SK-N-SH (cell line): ENCODE results near the gene TMEM131L. TPM values are rescaled to one million over a fixed set of nuclear protein-coding genes. Genes with fewer than 3 reads are reported as not detected.

Experiments used
- CHD2 ChIP-seq: fragments of 150-350 bp; IDR thresholded peaks from 2 replicates; pipeline ENCODE4 v1.6.1; 2018; ENCODE audit warnings: low read length; ENCODE audit not compliant: partially characterized antibody
- ELF1 ChIP-seq: IDR thresholded peaks from 2 replicates; pipeline ENCODE4 v1.4.0; 2012
- EP300 ChIP-seq, 2 experiments: IDR thresholded peaks; 2 replicates each; pipeline versions ENCODE4 v1.4.0 to v1.6.1; 2012; ENCODE audit warnings: borderline replicate concordance in 1 of 2, low read depth in 1 of 2, low read length in 1 of 2
- FOXJ3 ChIP-seq: sonication (generic); formaldehyde crosslinking; IDR thresholded peaks from 2 replicates; pipeline ENCODE4 v1.5.1; 2020; ENCODE audit warnings: mild to moderate bottlenecking, missing genetic modification reagents
- FOXM1 ChIP-seq: IDR thresholded peaks from 2 replicates; pipeline ENCODE4 v1.4.0; 2012; ENCODE audit warnings: low read depth, mild to moderate bottlenecking
- GABPA ChIP-seq: IDR thresholded peaks from 2 replicates; pipeline ENCODE4 v1.4.0; 2012; ENCODE audit warnings: low read depth, mild to moderate bottlenecking
- GATA2 ChIP-seq: sonication (generic); formaldehyde crosslinking; IDR thresholded peaks from 2 replicates; pipeline ENCODE4 v1.5.0; 2020; ENCODE audit warnings: mild to moderate bottlenecking, missing genetic modification reagents
- IRF3 ChIP-seq: fragments of 150-350 bp; IDR thresholded peaks from 2 replicates; pipeline ENCODE4 v1.6.1; 2016; ENCODE audit warnings: mild to moderate bottlenecking, low read depth, low read length
- MAX ChIP-seq: IDR thresholded peaks from 2 replicates; pipeline ENCODE4 v1.4.0; 2012; ENCODE audit warnings: low read depth
- MEF2A ChIP-seq: IDR thresholded peaks from 2 replicates; pipeline ENCODE4 v1.4.0; 2012; ENCODE audit warnings: low read depth, borderline replicate concordance
- NFIC ChIP-seq: IDR thresholded peaks from 2 replicates; pipeline ENCODE4 v1.4.0; 2012; ENCODE audit warnings: borderline replicate concordance
- NRF1 ChIP-seq: IDR thresholded peaks from 2 replicates; pipeline ENCODE4 v1.6.1; 2012; ENCODE audit warnings: low read depth, mild to moderate bottlenecking, low read length
- PBX3 ChIP-seq: IDR thresholded peaks from 2 replicates; pipeline ENCODE4; 2012
- POLR2AphosphoS5 ChIP-seq: IDR thresholded peaks from 2 replicates; pipeline ENCODE4 v1.6.1; 2012; ENCODE audit warnings: low read depth, low read length
- RCOR1 ChIP-seq: fragments of 150-350 bp; IDR thresholded peaks from 2 replicates; pipeline ENCODE4 v1.6.1; 2017; ENCODE audit warnings: antibody characterized with exemption, low read length
- REST ChIP-seq: IDR thresholded peaks from 2 replicates; pipeline ENCODE4 v1.6.1; 2012; ENCODE audit warnings: mild to moderate bottlenecking, low read depth, low read length, moderate library complexity
- RFX5 ChIP-seq: IDR thresholded peaks from 2 replicates; pipeline ENCODE4 v1.6.1; 2012; ENCODE audit warnings: mild to moderate bottlenecking, improper control_type of control experiment, low read length
- RXRA ChIP-seq: IDR thresholded peaks from 2 replicates; pipeline ENCODE4 v1.4.0; 2012; ENCODE audit warnings: low read depth, mild to moderate bottlenecking, borderline replicate concordance
- SIN3A ChIP-seq: IDR thresholded peaks from 2 replicates; pipeline ENCODE4 v1.6.1; 2012; ENCODE audit warnings: low read depth, mild to moderate bottlenecking, low read length, moderate library complexity, borderline replicate concordance
- TCF12 ChIP-seq: IDR thresholded peaks from 2 replicates; pipeline ENCODE4 v1.4.0; 2012
- USF1 ChIP-seq: IDR thresholded peaks from 2 replicates; pipeline ENCODE4 v1.4.0; 2012; ENCODE audit warnings: low read depth, borderline replicate concordance
- ZBTB33 ChIP-seq: IDR thresholded peaks from 2 replicates; pipeline ENCODE4 v1.4.0; 2012; ENCODE audit warnings: low read depth, borderline replicate concordance
- polyA plus RNA-seq, 3 experiments: library from polyadenylated mRNA; depleted of rRNA; stranded (reverse); fragments of >200 nt; gene quantifications; 2 replicates each; pipeline ENCODE4 v1.2.3, GENCODE V29; 2012

TMEM131L gene
- polyA plus RNA-seq, 1 of the 3 experiments (the other 2 are of a cell fraction), result 6.2 TPM

- TF ChIP-seq SIN3A (no peak), MEF2A (no peak), IRF3 (no peak), REST (no peak), ELF1 (no peak), EP300 (IDR thresholded peaks at IDR 0.05; ENCODE audit: borderline replicate concordance in 1 of 2, low read depth in 1 of 2, low read length in 1 of 2) (peak in 1 of 2 experiments; percentile 63; a peak in 1 of 4 replicates), NFIC (peak; percentile 17; the same call in 1 of the 2 replicates), NRF1 (no peak), GATA2 (CRISPR knock-in tag) (no peak), CHD2 (no peak), ZBTB33 (no peak), FOXJ3 (no peak), GABPA (no peak), TCF12 (peak; percentile 87), RCOR1 (no peak), RXRA (no peak), POLR2AphosphoS5 (no peak), USF1 (no peak), MAX (no peak), FOXM1 (no peak), PBX3 (peak; percentile 60; the same call in 1 of the 2 replicates), RFX5 (no peak)
Observed at GRCh38 chr4:153669838-153670237, 203.7 kb downstream of the TMEM131L start (continued).
